GM18499 (cell line): ENCODE data around the gene TRIP12.
A peak's percentile ranks its signal among the peaks of the same experiment; 100 is the strongest.
"Not testable (repeated sequence)": the region's sequence is repeated elsewhere in the genome, so short reads cannot be mapped to it uniquely, and the experiment has no call there.

ENCODE experiments used
- ATAC-seq: cut with Tn5 transposase; IDR thresholded peaks from one replicate; pipeline ENCODE4 v1.9.1; 2021; ENCODE audit warnings: moderate number of reproducible peaks; ENCODE audit not compliant: insufficient read depth, unreplicated experiment

TRIP12 gene

GRCh38 chr2:229838729-229839128 is 83.1 kb downstream of the TRIP12 start:
- no peak for ATAC-seq

DNA sequence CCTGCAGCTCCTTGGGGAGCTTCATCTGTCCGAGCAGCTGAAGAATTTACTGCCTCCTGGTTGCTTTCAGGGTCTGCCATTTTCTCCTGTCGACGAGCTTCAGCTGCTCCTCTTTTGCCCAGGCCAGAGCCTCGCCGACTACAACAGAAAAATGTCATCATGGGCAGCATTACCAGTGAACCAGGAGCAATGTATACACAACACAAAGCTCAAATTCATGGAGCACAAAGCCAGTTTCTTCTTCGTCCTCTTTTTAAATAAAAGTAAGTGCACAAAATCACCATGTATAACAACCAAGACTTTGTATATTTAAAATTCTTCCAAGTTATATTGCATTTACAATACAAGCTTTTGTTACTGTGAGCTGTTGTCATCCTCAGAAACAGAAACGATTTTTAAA is 85.0 kb downstream of the TRIP12 start:
- ATAC-seq = no peak

GRCh38 chr2:229835596-229836283 is 86.1 kb downstream of the TRIP12 start:
- ATAC-seq = no peak

DNA sequence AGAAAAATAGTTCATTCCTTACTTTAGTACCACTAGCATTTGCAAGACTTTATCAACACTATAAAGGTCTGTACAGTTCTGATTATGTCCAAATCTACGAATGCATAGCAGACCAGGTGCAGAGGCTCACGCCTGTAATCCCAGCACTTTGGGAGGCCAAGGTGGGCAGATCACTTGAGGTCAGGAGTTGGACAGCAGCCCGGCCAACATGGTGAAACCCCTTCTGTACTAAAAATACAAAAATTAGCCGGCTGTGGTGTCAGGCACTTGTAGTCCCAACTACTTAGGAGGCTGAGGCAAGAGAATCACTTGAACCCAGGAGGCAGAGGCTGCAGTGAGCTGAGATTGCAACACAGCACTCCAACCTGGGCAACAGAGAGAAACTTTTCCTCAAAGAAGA is 87.4 kb downstream of the TRIP12 start:
- ATAC-seq = not testable (repeated sequence)

GRCh38 chr2:229832510-229832898 is 89.3 kb downstream of the TRIP12 start:
- ATAC-seq = no peak

GRCh38 chr2:229831805-229832509 is 89.9 kb downstream of the TRIP12 start:
- no peak for ATAC-seq

GRCh38 chr2:229825476-229825875 is 96.3 kb downstream of the TRIP12 start:
- no peak for ATAC-seq

- ATAC-seq = no peak
Observed at GRCh38 chr2:229821316-229821715, 100.5 kb downstream of the TRIP12 start.

GRCh38 chr2:229818230-229818629 is 103.6 kb downstream of the TRIP12 start:
- ATAC-seq = no peak

DNA sequence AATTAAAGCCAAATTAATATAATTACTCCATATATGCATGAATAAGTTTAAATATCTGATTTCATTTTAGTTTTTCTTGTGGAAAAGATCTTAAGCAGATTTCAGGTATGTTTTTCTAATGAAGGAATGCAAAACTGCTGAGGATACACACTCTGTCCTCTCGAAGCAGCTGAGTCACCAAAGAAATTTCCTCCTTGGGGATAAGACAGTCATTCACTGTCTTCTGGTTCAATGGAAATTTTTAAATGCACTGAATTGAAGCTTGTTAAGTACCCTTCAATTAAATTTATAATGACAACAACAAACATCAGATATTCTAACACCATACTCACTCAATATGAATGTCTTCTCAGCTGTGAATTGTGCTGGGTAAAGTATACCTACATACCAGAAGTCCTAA is 106.0 kb downstream of the TRIP12 start:
- no peak for ATAC-seq

DNA sequence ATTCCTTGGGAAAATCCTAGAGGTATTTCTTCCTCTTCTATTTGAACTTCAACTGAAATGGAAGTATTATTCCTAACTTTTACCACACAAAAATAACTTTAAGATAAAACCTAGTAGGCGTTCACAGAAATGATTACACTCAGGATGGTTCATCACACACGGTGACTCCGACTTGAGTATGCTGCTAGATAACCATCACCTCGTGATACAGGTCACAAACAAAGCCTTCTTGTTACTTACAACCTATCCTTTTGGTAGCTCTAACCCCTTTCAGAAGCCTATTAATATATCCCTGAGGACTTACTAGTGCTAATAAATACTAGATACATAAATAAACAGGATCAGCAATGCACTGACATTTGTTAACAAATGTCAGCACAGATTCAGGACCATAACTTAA is 106.5 kb downstream of the TRIP12 start:
- no peak for ATAC-seq

DNA sequence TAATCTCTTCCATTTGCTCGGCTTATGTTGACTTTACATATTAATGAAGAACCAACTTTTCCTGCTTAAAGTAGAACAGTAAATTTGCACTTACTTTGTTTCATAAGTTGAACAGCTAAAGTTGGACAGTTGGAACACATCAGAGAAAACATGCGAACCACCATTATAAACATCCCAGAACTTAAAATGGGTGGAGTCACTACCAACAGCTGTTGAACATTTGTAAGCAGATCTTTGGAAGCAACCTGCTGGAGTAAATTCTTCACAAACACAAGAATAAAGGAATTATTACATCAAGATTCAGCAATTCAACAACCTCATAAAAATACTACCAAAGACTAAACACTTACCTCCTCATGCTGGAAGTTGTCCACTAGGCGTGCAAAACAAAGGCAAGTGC is 111.0 kb downstream of the TRIP12 start:
- no peak for ATAC-seq

- no peak for ATAC-seq
Observed at GRCh38 chr2:229805559-229805958, 116.2 kb downstream of the TRIP12 start.

DNA sequence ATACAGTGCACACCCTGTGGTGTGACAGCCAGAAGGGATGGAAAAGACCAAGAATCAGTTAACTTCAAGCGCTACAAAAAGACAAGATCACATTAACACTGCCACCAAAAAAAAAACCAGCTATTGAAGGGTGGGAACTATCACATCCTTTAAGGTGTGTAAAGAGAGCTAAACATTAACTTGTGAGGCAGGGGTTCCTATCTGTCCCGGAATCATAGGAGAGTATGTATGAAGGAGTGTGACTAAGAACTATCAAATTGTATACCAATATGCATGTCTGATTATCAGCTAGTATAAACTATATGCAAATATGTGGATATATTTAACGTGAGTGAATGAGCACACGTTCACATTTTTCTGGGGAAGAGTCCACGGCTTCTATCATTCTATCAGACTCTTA is 119.0 kb downstream of the TRIP12 start:
- no peak for ATAC-seq

DNA sequence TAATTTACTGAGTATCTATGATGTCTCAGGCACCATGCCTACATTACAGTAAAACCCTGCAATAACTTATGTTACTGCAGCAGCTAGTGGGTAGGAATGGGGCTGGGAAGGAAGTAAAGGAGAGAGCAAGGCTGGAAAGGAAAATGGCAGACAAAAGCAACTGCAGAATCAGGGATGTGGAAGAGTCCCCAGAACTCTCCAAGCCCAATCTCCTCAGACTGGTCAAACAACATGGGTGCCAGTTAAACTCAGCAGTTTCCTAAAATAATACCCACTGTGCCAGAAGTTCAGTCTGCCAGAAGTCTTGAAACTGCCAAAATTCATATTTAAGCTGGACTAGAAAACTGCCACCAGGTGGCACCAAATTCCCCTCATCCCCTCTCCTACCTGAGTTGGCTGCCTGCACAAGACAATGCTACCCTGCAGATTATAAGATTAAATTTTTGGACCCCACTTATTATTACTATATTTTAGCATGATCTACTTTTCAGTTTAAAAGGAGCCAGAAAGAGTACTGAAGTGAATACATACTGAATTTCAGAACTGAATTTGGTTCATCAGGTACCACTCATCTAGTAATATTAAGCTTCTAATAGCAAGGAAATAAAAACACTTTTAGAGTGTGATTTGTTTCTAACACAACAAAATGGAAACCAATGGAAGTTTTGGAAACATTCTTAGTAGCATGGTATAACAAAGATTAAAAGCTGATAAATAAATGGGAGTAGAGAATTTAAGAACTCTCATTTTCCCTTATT is 120.6 kb downstream of the TRIP12 start:
- ATAC-seq = peak; percentile 57

- no peak for ATAC-seq
Observed at GRCh38 chr2:229798446-229799155, 123.2 kb downstream of the TRIP12 start.

- no peak for ATAC-seq
Observed at GRCh38 chr2:229795058-229795457, 126.8 kb downstream of the TRIP12 start.

DNA sequence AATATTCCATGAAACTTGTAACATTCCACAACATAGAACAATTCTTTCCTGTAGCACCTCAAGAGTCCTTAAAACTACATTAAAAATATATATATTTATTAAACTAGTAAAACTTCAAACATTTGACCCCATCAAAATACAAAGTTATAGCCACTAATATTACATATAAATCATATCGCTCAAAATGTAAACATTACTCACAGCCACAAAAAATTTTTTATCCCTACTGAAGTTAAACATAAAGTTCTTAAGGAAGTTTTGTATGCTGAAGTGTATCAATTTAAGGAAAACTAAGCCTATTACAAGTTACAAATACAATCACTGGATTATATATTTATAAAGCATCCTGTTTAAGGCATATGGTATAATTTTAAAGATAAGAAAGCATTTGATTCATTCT is 127.2 kb downstream of the TRIP12 start:
- ATAC-seq = no peak

- ATAC-seq = not testable (repeated sequence)
Observed at GRCh38 chr2:229786289-229786688, 135.5 kb downstream of the TRIP12 start.

GRCh38 chr2:229784791-229785190 is 137.0 kb downstream of the TRIP12 start:
- no peak for ATAC-seq
